H1 (cell line): ENCODE measurements around the gene ARNT2. TPM values are rescaled to one million over a fixed set of nuclear protein-coding genes. Genes with fewer than 3 reads are reported as not detected.

Experiments used
- CTCF ChIA-PET: fragments of 300-600 bp; sonication (Branson Sonifier 250); formaldehyde crosslinking; loops from one replicate; lab custom pipeline; 2021; ENCODE audit not compliant: partially characterized antibody; lab: Charles Lee
- POLR2A ChIA-PET: fragments of 300-600 bp; sonication (Branson Sonifier 250); formaldehyde crosslinking; loops from one replicate; lab custom pipeline; 2021; ENCODE audit warnings: inconsistent platforms; ENCODE audit not compliant: partially characterized antibody; lab: Charles Lee
- DNase-seq, 2 experiments: peaks; one replicate each; pipeline versions ENCODE4 v3.0.0 to v3.0.0-alpha.2; 2010 to 2022; ENCODE audit warnings: low spot score in 2 of 2, low read depth in 1 of 2, mixed read lengths in 1 of 2
- FAIRE-seq: peaks from 2 replicates; lab custom pipeline; 2011; peaks lifted over from hg19 to GRCh38; lab: Jason Lieb, UNC
- H2AFZ ChIP-seq: 2 replicates; pipeline ENCODE4 v1.8.1; 2012; ENCODE audit warnings: low read length, inconsistent platforms
- H2AK5ac ChIP-seq: 2 replicates; pipeline ENCODE4 v1.6.1; 2013; ENCODE audit warnings: low read depth, low read length
- H2BK120ac ChIP-seq: replicated peaks from 2 replicates; pipeline ENCODE3; 2013; ENCODE audit warnings: low read depth, low read length, inconsistent platforms
- H2BK12ac ChIP-seq: 2 replicates; pipeline ENCODE4 v1.6.1; 2013; ENCODE audit warnings: low read depth, low read length
- H2BK15ac ChIP-seq: 2 replicates; pipeline ENCODE4 v1.6.1; 2013; ENCODE audit warnings: low read length
- H2BK20ac ChIP-seq: 2 replicates; pipeline ENCODE4 v1.6.1; 2013; ENCODE audit warnings: low read length
- H2BK5ac ChIP-seq: 2 replicates; pipeline ENCODE4 v1.6.1; 2013; ENCODE audit warnings: low read depth, low read length
- H3K14ac ChIP-seq: 2 replicates; pipeline ENCODE4 v1.6.1; 2013; ENCODE audit warnings: inconsistent platforms; ENCODE audit not compliant: insufficient read length
- H3K18ac ChIP-seq: 2 replicates; pipeline ENCODE4 v1.6.1; 2013; ENCODE audit warnings: low read length; ENCODE audit errors: extremely low read depth
- H3K23ac ChIP-seq: 2 replicates; pipeline ENCODE4 v1.6.1; 2013; ENCODE audit warnings: inconsistent platforms; ENCODE audit not compliant: insufficient read length
- H3K23me2 ChIP-seq: 2 replicates; pipeline ENCODE4 v1.6.1; 2013; ENCODE audit warnings: low read depth, low read length
- H3K27ac ChIP-seq: 2 replicates; pipeline ENCODE4 v1.6.1; 2011; ENCODE audit warnings: low read depth, low read length, inconsistent platforms
- H3K27me3 ChIP-seq, 4 experiments: replicated peaks in 1 of 4; 1 replicate in 1 of 4; 2 replicates in 3 of 4; pipeline versions ENCODE4 v1.6.1 to v1.8.1; 2011 to 2013; ENCODE audit warnings: low read length in 3 of 4, mild to moderate bottlenecking in 3 of 4, inconsistent platforms in 2 of 4, mixed read lengths in 2 of 4, moderate library complexity in 1 of 4; ENCODE audit not compliant: control insufficient read depth in 3 of 4, insufficient read depth in 3 of 4; ENCODE audit errors: extremely low read depth in 1 of 4
- H3K36me3 ChIP-seq, 4 experiments: 2 replicates each; pipeline versions ENCODE4 v1.6.1 to v1.8.1; 2011 to 2013; ENCODE audit warnings: mild to moderate bottlenecking in 4 of 4, low read length in 3 of 4, moderate library complexity in 2 of 4, control low read depth in 1 of 4, inconsistent platforms in 1 of 4; ENCODE audit not compliant: insufficient read depth in 4 of 4, control insufficient read depth in 2 of 4
- H3K4ac ChIP-seq: replicated peaks from 2 replicates; pipeline ENCODE3; 2013; ENCODE audit warnings: low read length, low read depth, mixed read lengths, inconsistent platforms; ENCODE audit not compliant: insufficient read length
- H3K4me1 ChIP-seq, 4 experiments: replicated peaks in 1 of 4; 1 replicate in 1 of 4; 2 replicates in 3 of 4; pipeline versions ENCODE4 v1.6.1 to v1.8.1; 2011 to 2013; ENCODE audit warnings: low read length in 3 of 4, inconsistent platforms in 2 of 4, mixed read lengths in 1 of 4; ENCODE audit not compliant: insufficient read depth in 4 of 4, control insufficient read depth in 3 of 4
- H3K4me2 ChIP-seq, 2 experiments: 2 replicates each; pipeline versions ENCODE4 v1.6.1 to v1.8.1; 2011 to 2013; ENCODE audit warnings: low read depth in 2 of 2, low read length in 2 of 2, control low read depth in 1 of 2, inconsistent platforms in 1 of 2, mild to moderate bottlenecking in 1 of 2; ENCODE audit not compliant: insufficient read depth in 1 of 2
- H3K4me3 ChIP-seq, 4 experiments: fragments of 200-600, 300-600 bp in 1 of 4; sonication (generic), shearing (Covaris generic), sonication (Bioruptor Twin) in 1 of 4; 2 replicates each; pipeline versions ENCODE4 v1.5.1 to v1.8.1; 2011 to 2016; ENCODE audit warnings: low read length in 4 of 4, low read depth in 3 of 4, control low read depth in 2 of 4, inconsistent platforms in 2 of 4, mild to moderate bottlenecking in 2 of 4, mixed read lengths in 1 of 4, moderate library complexity in 1 of 4; ENCODE audit not compliant: insufficient read depth in 2 of 4; ENCODE audit errors: extremely low read depth in 1 of 4
- H3K56ac ChIP-seq: replicated peaks from 2 replicates; pipeline ENCODE3; 2013; ENCODE audit warnings: low read depth, mild to moderate bottlenecking, mixed read lengths, low read length, inconsistent platforms; ENCODE audit not compliant: insufficient read length
- H3K79me1 ChIP-seq: 2 replicates; pipeline ENCODE4 v1.6.1; 2013; ENCODE audit warnings: low read depth, low read length, control low read depth
- H3K79me2 ChIP-seq, 2 experiments: 2 replicates each; pipeline versions ENCODE4 v1.6.1 to v1.8.1; 2012 to 2013; ENCODE audit warnings: low read length in 2 of 2, mild to moderate bottlenecking in 2 of 2, inconsistent platforms in 1 of 2; ENCODE audit not compliant: insufficient read depth in 2 of 2, control insufficient read depth in 1 of 2
- H3K9ac ChIP-seq, 4 experiments: replicated peaks in 1 of 4; 1 replicate in 1 of 4; 2 replicates in 3 of 4; pipeline versions ENCODE4 v1.6.1 to v1.8.1; 2011 to 2013; ENCODE audit warnings: low read depth in 3 of 4, low read length in 3 of 4, control low read depth in 2 of 4, mild to moderate bottlenecking in 2 of 4, moderate library complexity in 2 of 4, inconsistent platforms in 1 of 4; ENCODE audit errors: extremely low read depth in 1 of 4
- H3K9me3 ChIP-seq, 2 experiments: 2 replicates each; pipeline versions ENCODE4 v1.6.1 to v1.8.1; 2012 to 2013; ENCODE audit warnings: mild to moderate bottlenecking in 2 of 2, moderate library complexity in 2 of 2, control low read depth in 1 of 2, inconsistent platforms in 1 of 2, low read depth in 1 of 2, low read length in 1 of 2, mixed read lengths in 1 of 2; ENCODE audit not compliant: insufficient read depth in 2 of 2
- H4K20me1 ChIP-seq, 2 experiments: replicated peaks in 1 of 2; 2 replicates each; pipeline versions ENCODE3 to v1.8.1; 2011 to 2013; ENCODE audit warnings: inconsistent platforms in 2 of 2, low read length in 2 of 2, mild to moderate bottlenecking in 1 of 2; ENCODE audit not compliant: insufficient read depth in 2 of 2, control insufficient read depth in 1 of 2
- H4K5ac ChIP-seq: 2 replicates; pipeline ENCODE4 v1.6.1; 2013; ENCODE audit warnings: low read length, low read depth, mixed read lengths, inconsistent platforms; ENCODE audit not compliant: insufficient read length
- H4K8ac ChIP-seq: 2 replicates; pipeline ENCODE4 v1.8.0; 2013; ENCODE audit warnings: mild to moderate bottlenecking, moderate library complexity, low read length, inconsistent platforms; ENCODE audit not compliant: insufficient read depth; ENCODE audit errors: extremely low read depth
- H4K91ac ChIP-seq: replicated peaks from 2 replicates; pipeline ENCODE3; 2013; ENCODE audit warnings: low read length, mixed read lengths, inconsistent platforms; ENCODE audit not compliant: insufficient read length
- CBX8 ChIP-seq: fragments of 300-800, 300-1000 bp; sonication (generic); IDR thresholded peaks from 2 replicates; pipeline ENCODE4 v1.7.1; 2016; ENCODE audit warnings: low read depth, low read length, borderline replicate concordance
- CEBPB ChIP-seq: IDR thresholded peaks from 2 replicates; pipeline ENCODE4 v1.6.1; 2012; ENCODE audit warnings: low read depth, low read length
- CHD2 ChIP-seq: IDR thresholded peaks from 2 replicates; pipeline ENCODE4 v1.6.1; 2012; ENCODE audit warnings: low read length, improper control_type of control experiment
- EGR1 ChIP-seq: IDR thresholded peaks from 2 replicates; pipeline ENCODE4 v1.6.1; 2011; ENCODE audit warnings: low read depth, low read length, borderline replicate concordance
- EP300 ChIP-seq, 2 experiments: IDR thresholded peaks; 1 replicate in 1 of 2; 2 replicates in 1 of 2; pipeline ENCODE4 v1.6.1; 2011 to 2012; ENCODE audit warnings: low read depth in 2 of 2, low read length in 2 of 2, mild to moderate bottlenecking in 2 of 2, borderline replicate concordance in 1 of 2, inconsistent platforms in 1 of 2, moderate library complexity in 1 of 2
- HDAC6 ChIP-seq: IDR thresholded peaks from one replicate; pipeline ENCODE4 v1.7.1; 2012; ENCODE audit warnings: low read depth, mild to moderate bottlenecking, inconsistent platforms, low read length, moderate library complexity
- JUN ChIP-seq: IDR thresholded peaks from 2 replicates; pipeline ENCODE4 v1.6.1; 2011; ENCODE audit warnings: low read depth, mild to moderate bottlenecking, improper control_type of control experiment, low read length
- MAFK ChIP-seq: IDR thresholded peaks from 2 replicates; pipeline ENCODE4 v1.6.1; 2012; ENCODE audit warnings: low read depth, mild to moderate bottlenecking, improper control_type of control experiment, low read length
- NRF1 ChIP-seq: IDR thresholded peaks from 2 replicates; pipeline ENCODE4 v1.6.1; 2011; ENCODE audit warnings: mild to moderate bottlenecking, low read depth, low read length, improper control_type of control experiment
- RAD21 ChIP-seq, 2 experiments: IDR thresholded peaks in 1 of 2; conservative IDR thresholded peaks in 1 of 2; 2 replicates each; pipeline ENCODE4 v1.6.1; 2011; ENCODE audit warnings: low read depth in 2 of 2, low read length in 2 of 2, improper control_type of control experiment in 1 of 2, inconsistent platforms in 1 of 2, mild to moderate bottlenecking in 1 of 2, moderate library complexity in 1 of 2
- SIN3A ChIP-seq, 2 experiments: IDR thresholded peaks in 1 of 2; conservative IDR thresholded peaks in 1 of 2; 2 replicates each; pipeline ENCODE4 v1.6.1; 2011 to 2012; ENCODE audit warnings: low read length in 2 of 2, improper control_type of control experiment in 1 of 2, low read depth in 1 of 2, mild to moderate bottlenecking in 1 of 2
- SIRT6 ChIP-seq: IDR thresholded peaks from one replicate; pipeline ENCODE4 v1.7.1; 2012; ENCODE audit warnings: low read length, inconsistent platforms
- TAF7 ChIP-seq: optimal IDR thresholded peaks from 2 replicates; pipeline ENCODE3; 2011; ENCODE audit warnings: low read depth, mild to moderate bottlenecking, inconsistent platforms, low read length, moderate library complexity, borderline replicate concordance
- WGBS, 2 experiments: shearing (Covaris generic) in 1 of 2; methylation state at CpG; one replicate each; pipeline versions ENCODE4 v1.1.6 to v1.1.7; 2013 to 2015; ENCODE audit warnings: low lambda C conversion rate in 2 of 2, mixed read lengths in 2 of 2, inconsistent platforms in 1 of 2, low coverage in 1 of 2, missing lambda C conversion rate in 1 of 2; ENCODE audit not compliant: insufficient replicate concordance in 2 of 2, insufficient coverage in 1 of 2, insufficient read length in 1 of 2; ENCODE audit errors: extremely low coverage in 1 of 2, missing lambda C conversion rate in 1 of 2; 5-methylcytosine and 5-hydroxymethylcytosine counted together
- polyA plus RNA-seq, 7 experiments: library from polyadenylated mRNA; depleted of rRNA in 3 of 7; stranded (reverse) in 5 of 7; unstranded in 2 of 7; fragments of >200 nt in 5 of 7; fragments of 200-250 nt in 2 of 7; gene quantifications; 1 replicate in 5 of 7; 2 replicates in 1 of 7; 4 replicates in 1 of 7; pipeline versions ENCODE4 v1.2.1 to v1.2.3, GENCODE V29; 2011 to 2013; ENCODE audit warnings: missing spikeins in 2 of 7, mixed read lengths in 2 of 7
- total RNA-seq: library from RNA; stranded (reverse); fragmentation: NEBNext Ultra II Directional; extraction: Animal tissue kit (Norgen Biotek cat#: 25700); gene quantifications from 2 replicates; pipeline ENCODE4 v1.2.1, GENCODE V29; 2021

Gene ARNT2
- total and polyA plus RNA-seq, 2 of the 8 experiments (the other 6 are each of a cell fraction or from before 2014, with no cell fraction given) = 9.5 to 14.6 TPM

DNA sequence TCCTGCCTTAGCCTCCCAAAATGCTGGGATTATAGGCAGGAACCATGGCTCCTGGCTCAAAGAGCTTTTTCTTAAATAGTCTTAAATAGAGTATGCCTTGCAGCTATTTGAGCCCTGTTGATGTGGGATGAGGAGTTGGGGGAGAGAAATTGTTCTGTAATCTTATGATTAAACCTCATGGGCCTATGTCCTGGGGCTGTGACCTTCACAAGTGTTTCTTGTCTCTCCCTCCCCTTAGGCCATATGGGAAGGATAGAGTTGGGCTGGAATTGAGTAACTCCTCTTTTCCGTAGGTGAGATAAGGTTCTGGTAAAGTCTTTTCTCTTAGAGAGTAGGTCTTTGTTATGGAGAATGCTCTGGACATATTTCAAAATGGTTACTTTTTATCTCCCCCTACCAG, 114.3 kb downstream of the ARNT2 start:
- WGBS, 2 experiments = 100% methylated on average over 1 of the region's 1 CpG; no CpG with 5 or more reads in 1 of the 2 experiments
- POLR2A ChIA-PET = no interaction called here

More for the DNA sequence above, 114.3 kb downstream of the ARNT2 start:
- Histone ChIP-seq H4K91ac (no peak overlapping the region), H3K14ac (no peak overlapping the region), H4K5ac (no peak overlapping the region), H3K56ac (no peak overlapping the region), H3K79me1 (no peaks in the 10 kb centered on the region), H3K4me1 (no peaks in the 10 kb centered on the region), H2BK12ac (no peak overlapping the region), H3K9me3 (no peaks in the 10 kb centered on the region), H2BK20ac (no peak overlapping the region), H3K27ac (no peak overlapping the region), H3K79me2 (no peaks in the 10 kb centered on the region), H3K18ac (no peak overlapping the region), H3K4me3 (no peak overlapping the region), H3K36me3 (no peaks in the 10 kb centered on the region), H3K23ac (no peak overlapping the region), H3K4ac (no peak overlapping the region), H4K8ac (no peak overlapping the region), H4K20me1 (no peaks in the 10 kb centered on the region), H2AK5ac (no peak overlapping the region), H3K9ac (no peak overlapping the region), H2BK120ac (no peak overlapping the region), H2BK5ac (no peak overlapping the region), H2BK15ac (no peak overlapping the region), H3K23me2 (no peaks in the 10 kb centered on the region), H3K27me3 (no peaks in the 10 kb centered on the region), H2AFZ (no peak overlapping the region), H3K4me2 (no peak overlapping the region)
- FAIRE-seq (no peak), DNase-seq (no peak)
- TF ChIP-seq SIN3A (conservative IDR thresholded peaks at IDR 0.05 in 1 of 2, IDR thresholded peaks at IDR 0.05 in 1 of 2; ENCODE audit: low read depth in 1 of 2, low read length in 2 of 2) (no peak), TAF7 (no peak), EP300 (IDR thresholded peaks at IDR 0.05; ENCODE audit: borderline replicate concordance in 1 of 2, low read depth in 2 of 2, low read length in 2 of 2) (no peak), SIRT6 (no peak), CHD2 (no peak), MAFK (no peak), JUN (no peak), RAD21 (IDR thresholded peaks at IDR 0.05 in 1 of 2, conservative IDR thresholded peaks at IDR 0.05 in 1 of 2; ENCODE audit: low read depth in 2 of 2, low read length in 2 of 2) (no peak), CBX8 (no peak), CEBPB (no peak), HDAC6 (no peak), NRF1 (no peak), EGR1 (no peak)
- CTCF ChIA-PET = interaction anchor here (1.3 kb wide), 1 partner anchor 261 kb away, joined by 4 read pairs; the partner anchor contains the start of gene CEMIP
